VCaP (cell line): Measurements from ENCODE around the gene USP7.
"Not testable (repeated sequence)": the region's sequence is repeated elsewhere in the genome, so short reads cannot be mapped to it uniquely, and the experiment has no call there.

ENCODE experiments used
- H3K27ac ChIP-seq: fragments of 450-650 bp; 2 replicates; pipeline ENCODE4 v1.5.1; 2017
- CTCF ChIP-seq: fragments of 450-650 bp; conservative IDR thresholded peaks from 2 replicates; pipeline ENCODE4 v1.5.1; 2017; ENCODE audit warnings: mild to moderate bottlenecking, moderate library complexity

Gene USP7

GRCh38 chr16:8846401-8846932 is 117.2 kb downstream of the USP7 start:
- TF ChIP-seq CTCF, result no peak
- H3K27ac ChIP-seq, result no peak overlapping the region

- H3K27ac ChIP-seq, result no peak overlapping the region
- TF ChIP-seq CTCF, result no peak
Measured at GRCh38 chr16:8845699-8846298, 117.9 kb downstream of the USP7 start.

GRCh38 chr16:8843296-8843695 is 120.4 kb downstream of the USP7 start:
- not testable (repeated sequence) for H3K27ac ChIP-seq
